GM23248 (cell line): ENCODE measurements around the gene NUFIP1. TPM values are rescaled to one million over a fixed set of nuclear protein-coding genes. Genes with fewer than 3 reads are reported as not detected.

Experiments used
- DNase-seq: peaks from one replicate; pipeline ENCODE4 v3.0.0-alpha.2; 2015
- H2AFZ ChIP-seq: fragments of 200-600 bp; sonication (generic); 2 replicates; pipeline ENCODE4 v1.6.1; 2016; ENCODE audit warnings: antibody characterized with exemption
- H3F3A ChIP-seq: fragments of 200-600 bp; sonication (generic); 2 replicates; pipeline ENCODE4 v1.6.1; 2016; ENCODE audit warnings: mild to moderate bottlenecking, antibody characterized with exemption, mixed run types; ENCODE audit not compliant: insufficient read depth
- H3K27ac ChIP-seq: fragments of 200-600 bp; sonication (generic); 2 replicates; pipeline ENCODE4 v1.5.1; 2016; ENCODE audit warnings: mild to moderate bottlenecking
- H3K27me3 ChIP-seq: fragments of 200-600 bp; sonication (generic); replicated peaks from 2 replicates; pipeline ENCODE4 v1.6.1; 2016; ENCODE audit warnings: mild to moderate bottlenecking; ENCODE audit not compliant: insufficient read depth
- H3K36me3 ChIP-seq: fragments of 200-600 bp; sonication (generic); 2 replicates; pipeline ENCODE4 v1.6.1; 2016; ENCODE audit warnings: low read depth, mild to moderate bottlenecking
- H3K4me1 ChIP-seq: fragments of 200-600 bp; sonication (generic); 2 replicates; pipeline ENCODE4 v1.6.1; 2016; ENCODE audit warnings: mild to moderate bottlenecking; ENCODE audit not compliant: insufficient read depth
- H3K4me2 ChIP-seq: fragments of 200-600 bp; sonication (generic); one replicate; pipeline ENCODE4 v1.6.1; 2016; ENCODE audit warnings: mild to moderate bottlenecking; ENCODE audit not compliant: unreplicated experiment
- H3K4me3 ChIP-seq: fragments of 200-600 bp; sonication (generic); 2 replicates; pipeline ENCODE4 v1.5.1; 2016; ENCODE audit warnings: mild to moderate bottlenecking
- H3K79me2 ChIP-seq: fragments of 200-600 bp; sonication (generic); 2 replicates; pipeline ENCODE4 v1.6.1; 2016; ENCODE audit warnings: mild to moderate bottlenecking; ENCODE audit not compliant: insufficient read depth
- H3K9ac ChIP-seq: fragments of 200-600 bp; sonication (generic); 2 replicates; pipeline ENCODE4 v1.6.1; 2016; ENCODE audit warnings: mild to moderate bottlenecking
- H3K9me2 ChIP-seq: fragments of 200-600 bp; sonication (generic); 2 replicates; pipeline ENCODE4 v1.6.1; 2016; ENCODE audit warnings: mixed run types, mild to moderate bottlenecking, moderate library complexity; ENCODE audit not compliant: insufficient read depth
- H3K9me3 ChIP-seq: fragments of 200-600 bp; sonication (generic); one replicate; pipeline ENCODE4 v1.6.1; 2017; ENCODE audit warnings: low read depth
- H4K20me1 ChIP-seq: fragments of 200-600 bp; sonication (generic); 2 replicates; pipeline ENCODE4 v1.6.0; 2016; ENCODE audit not compliant: insufficient read depth
- EZH2 ChIP-seq: fragments of 200-600 bp; sonication (generic); IDR thresholded peaks from 2 replicates; pipeline ENCODE4 v1.6.1; 2018; ENCODE audit warnings: antibody characterized with exemption, mild to moderate bottlenecking; ENCODE audit not compliant: insufficient read depth, poor library complexity, severe bottlenecking
- EZH2phosphoT487 ChIP-seq: fragments of 200-600 bp; sonication (generic); IDR thresholded peaks from 2 replicates; pipeline ENCODE4 v1.6.1; 2018; ENCODE audit warnings: antibody characterized with exemption, moderate library complexity, mild to moderate bottlenecking, low read depth; ENCODE audit not compliant: insufficient read depth
- WGBS, 2 experiments: methylation state at CpG; one replicate each; pipeline ENCODE4 v1.1.6; 2015 to 2017; ENCODE audit warnings: low lambda C conversion rate in 2 of 2, low coverage in 1 of 2; ENCODE audit errors: missing lambda C conversion rate in 2 of 2; 5-methylcytosine and 5-hydroxymethylcytosine counted together
- in situ Hi-C: fragments of 300-500 bp; cut with MboI; formaldehyde crosslinking; loops from 2 replicates; pipeline ENCODE4 v1.15.0; 2020
- polyA plus RNA-seq: library from polyadenylated mRNA; unstranded; fragments of >200 nt; fragmentation: Nextera tagmentation; extraction: Ambion mirVana; gene quantifications from 2 replicates; pipeline ENCODE4 v1.2.1, GENCODE V29; 2016
- total RNA-seq: library from RNA; depleted of rRNA; stranded (reverse); fragments of >200 nt; shearing (Covaris generic); gene quantifications from 2 replicates; pipeline ENCODE4 v1.2.3, GENCODE V29; 2014

NUFIP1 gene
- total and polyA plus RNA-seq, 2 experiments from 2014 or later: 1.3 to 5.5 TPM

- no peak for DNase-seq
- in situ Hi-C loops: no loop called here
- Histone ChIP-seq H3K36me3 (no peaks in the 10 kb centered on the region), H3K79me2 (no peaks in the 10 kb centered on the region), H3K9me3 (no peaks in the 10 kb centered on the region), H3K27ac (no peak overlapping the region), H3F3A (peaks cover 35% of the 10 kb centered on the region), H3K27me3 (no peaks in the 10 kb centered on the region), H2AFZ (no peak overlapping the region), H3K9me2 (no peaks in the 10 kb centered on the region), H3K9ac (no peak overlapping the region), H3K4me3 (no peak overlapping the region), H3K4me1 (peaks cover 42% of the 10 kb centered on the region), H4K20me1 (no peaks in the 10 kb centered on the region), H3K4me2 (no peak overlapping the region)
- 96 to 97% methylated on average over 1 of the region's 1 CpG for WGBS, 2 experiments
- no peak for TF ChIP-seq EZH2
- TF ChIP-seq EZH2phosphoT487: no peak
Measured at GRCh38 chr13:44936246-44936645, 53.0 kb downstream of the NUFIP1 start.

GRCh38 chr13:44934724-44935123 is 54.5 kb downstream of the NUFIP1 start:
- Histone ChIP-seq H3K9me3 (no peaks in the 10 kb centered on the region), H2AFZ (no peak overlapping the region), H3K27me3 (no peaks in the 10 kb centered on the region), H3K4me1 (peaks cover 47% of the 10 kb centered on the region), H3K4me3 (no peak overlapping the region), H3K27ac (peak overlapping the region; percentile 71), H3K9ac (peak overlapping the region; percentile 16; the same call in 1 of the 2 replicates), H3K36me3 (no peaks in the 10 kb centered on the region), H3K79me2 (no peaks in the 10 kb centered on the region), H3K9me2 (no peaks in the 10 kb centered on the region), H3F3A (peaks cover 35% of the 10 kb centered on the region), H3K4me2 (peak overlapping the region; percentile 14), H4K20me1 (no peaks in the 10 kb centered on the region)
- no peak for TF ChIP-seq EZH2
- peak; percentile 78; the same call in 1 of the 2 replicates for TF ChIP-seq EZH2phosphoT487
- WGBS, 2 experiments: 0% methylated on average over 1 of the region's 1 CpG
- in situ Hi-C loops: no loop called here
- peak; percentile 82 for DNase-seq

- Histone ChIP-seq H3K9ac (peak overlapping the region; percentile 37), H3K27me3 (no peaks in the 10 kb centered on the region), H3F3A (peaks cover 35% of the 10 kb centered on the region), H3K4me1 (peaks cover 47% of the 10 kb centered on the region), H2AFZ (peak overlapping the region; percentile 74), H3K4me2 (peak overlapping the region; percentile 59), H3K36me3 (no peaks in the 10 kb centered on the region), H3K9me2 (no peaks in the 10 kb centered on the region), H3K27ac (peak overlapping the region; percentile 64), H3K79me2 (no peaks in the 10 kb centered on the region), H4K20me1 (no peaks in the 10 kb centered on the region), H3K9me3 (no peaks in the 10 kb centered on the region), H3K4me3 (peak overlapping the region; percentile 4; the same call in 1 of the 2 replicates)
- in situ Hi-C loops: no loop called here
- TF ChIP-seq EZH2phosphoT487: no peak
- no peak for TF ChIP-seq EZH2
- peak; percentile 75 for DNase-seq
- 6 to 8% methylated on average over 7 of the region's 7 CpGs for WGBS, 2 experiments
Measured at GRCh38 chr13:44932850-44933251, 56.4 kb downstream of the NUFIP1 start.

GRCh38 chr13:44932171-44932849 is 57.0 kb downstream of the NUFIP1 start:
- H3K4me3 ChIP-seq: peak overlapping the region; percentile 4; the same call in 1 of the 2 replicates
- H3K36me3 ChIP-seq: no peaks in the 10 kb centered on the region
- no peak for TF ChIP-seq EZH2phosphoT487
- TF ChIP-seq EZH2: no peak
- H3K9me3 ChIP-seq: no peaks in the 10 kb centered on the region
- H3K27me3 ChIP-seq: no peaks in the 10 kb centered on the region
- peak overlapping the region; percentile 37 for H3K9ac ChIP-seq
- peaks cover 35% of the 10 kb centered on the region for H3F3A ChIP-seq
- H3K79me2 ChIP-seq: no peaks in the 10 kb centered on the region
- WGBS, 2 experiments: 39 to 41% methylated on average over 5 of the region's 5 CpGs
- in situ Hi-C loops: no loop called here
- peak overlapping the region; percentile 59 for H3K4me2 ChIP-seq
- H3K4me1 ChIP-seq: peaks cover 47% of the 10 kb centered on the region
- peak overlapping the region; percentile 64 for H3K27ac ChIP-seq
- peak; percentile 49 for DNase-seq
- no peaks in the 10 kb centered on the region for H3K9me2 ChIP-seq
- H4K20me1 ChIP-seq: no peaks in the 10 kb centered on the region
- peak overlapping the region; percentile 74 for H2AFZ ChIP-seq
